DOHH2 (cell line): ENCODE measurements around the gene TRIM14.

Experiments used
- CTCF ChIP-seq: fragments of 200-600 bp; sonication (generic); IDR thresholded peaks from one replicate; pipeline ENCODE4 v1.5.1; 2014; ENCODE audit warnings: antibody characterized with exemption, mild to moderate bottlenecking, low read depth, low read length; ENCODE audit not compliant: poor library complexity, severe bottlenecking
- EZH2phosphoT487 ChIP-seq: fragments of 200-600 bp; sonication (generic); IDR thresholded peaks from 2 replicates; pipeline ENCODE4 v1.6.1; 2017; ENCODE audit warnings: borderline replicate concordance, mild to moderate bottlenecking, antibody characterized with exemption, low read length, moderate library complexity, mixed read lengths

GRCh38 chr9:98104445-98104881 lies 14.6 kb downstream of the TRIM14 start:
- TF ChIP-seq CTCF (no peak), EZH2phosphoT487 (no peak)
